ENCODE results near the gene SLC10A4. TPM values are rescaled to one million over a fixed set of nuclear protein-coding genes. Genes with fewer than 3 reads are reported as not detected.

Gene SLC10A4
- total RNA-seq, 2 donors from 2014 or later = not detected

DNA sequence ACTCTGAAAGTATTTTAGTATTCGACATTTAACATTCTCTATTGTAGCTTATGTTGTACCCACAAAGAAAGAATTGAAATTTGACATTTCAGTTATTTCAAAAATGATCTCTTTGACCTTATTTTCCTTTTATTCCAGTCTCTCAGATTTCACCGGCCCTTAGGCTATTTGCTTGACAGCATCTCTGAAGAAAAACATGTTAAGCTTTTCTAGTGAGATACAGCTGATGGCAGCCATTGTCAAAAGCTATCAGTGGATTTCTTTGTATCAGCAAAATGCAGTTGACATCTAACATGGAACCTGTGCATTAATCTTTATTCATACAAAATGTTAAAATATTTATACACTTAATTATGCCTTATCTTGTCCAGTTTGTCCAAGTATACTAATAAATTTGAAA lies 23.6 kb downstream of the SLC10A4 start:
- Histone ChIP-seq H3K27me3 (no peaks in the 10 kb centered on the region), H3K4me3 (no peak overlapping the region), H3K27ac (no peak overlapping the region), H3K9me3 (no peaks in the 10 kb centered on the region), H3K36me3 (peaks cover 41% of the 10 kb centered on the region), H3K4me1 (no peaks in the 10 kb centered on the region)
- TF ChIP-seq, protein P1, sequence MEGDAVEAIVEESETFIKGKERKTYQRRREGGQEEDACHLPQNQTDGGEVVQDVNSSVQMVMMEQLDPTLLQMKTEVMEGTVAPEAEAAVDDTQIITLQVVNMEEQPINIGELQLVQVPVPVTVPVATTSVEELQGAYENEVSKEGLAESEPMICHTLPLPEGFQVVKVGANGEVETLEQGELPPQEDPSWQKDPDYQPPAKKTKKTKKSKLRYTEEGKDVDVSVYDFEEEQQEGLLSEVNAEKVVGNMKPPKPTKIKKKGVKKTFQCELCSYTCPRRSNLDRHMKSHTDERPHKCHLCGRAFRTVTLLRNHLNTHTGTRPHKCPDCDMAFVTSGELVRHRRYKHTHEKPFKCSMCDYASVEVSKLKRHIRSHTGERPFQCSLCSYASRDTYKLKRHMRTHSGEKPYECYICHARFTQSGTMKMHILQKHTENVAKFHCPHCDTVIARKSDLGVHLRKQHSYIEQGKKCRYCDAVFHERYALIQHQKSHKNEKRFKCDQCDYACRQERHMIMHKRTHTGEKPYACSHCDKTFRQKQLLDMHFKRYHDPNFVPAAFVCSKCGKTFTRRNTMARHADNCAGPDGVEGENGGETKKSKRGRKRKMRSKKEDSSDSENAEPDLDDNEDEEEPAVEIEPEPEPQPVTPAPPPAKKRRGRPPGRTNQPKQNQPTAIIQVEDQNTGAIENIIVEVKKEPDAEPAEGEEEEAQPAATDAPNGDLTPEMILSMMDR (IDR thresholded peaks at IDR 0.05) = no peak
- DNase-seq (ENCODE audit: low spot score) = no peak

DNA sequence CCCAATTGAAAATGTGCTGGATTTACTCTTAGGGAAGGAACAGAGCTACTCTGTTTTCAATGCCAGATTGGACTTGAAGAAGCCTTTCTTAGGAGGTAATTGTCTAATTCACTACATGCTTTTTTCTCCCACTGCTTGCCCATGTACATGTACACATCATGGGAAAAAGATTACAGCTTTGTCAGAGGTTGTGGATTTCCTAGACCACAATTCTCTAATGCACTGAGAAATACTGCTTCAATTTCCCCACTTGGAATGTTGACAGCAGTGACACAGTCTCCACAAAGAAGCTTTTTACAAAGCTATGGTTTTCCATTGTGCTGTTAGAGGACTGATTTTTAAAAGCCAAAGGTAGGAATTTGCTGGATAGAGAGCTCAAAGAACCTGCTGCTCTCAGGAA lies 26.4 kb downstream of the SLC10A4 start:
- Histone ChIP-seq H3K36me3 (peaks cover 65% of the 10 kb centered on the region), H3K9me3 (no peaks in the 10 kb centered on the region)
- TF ChIP-seq, protein P1 (IDR thresholded peaks at IDR 0.05) = no peak

DNA sequence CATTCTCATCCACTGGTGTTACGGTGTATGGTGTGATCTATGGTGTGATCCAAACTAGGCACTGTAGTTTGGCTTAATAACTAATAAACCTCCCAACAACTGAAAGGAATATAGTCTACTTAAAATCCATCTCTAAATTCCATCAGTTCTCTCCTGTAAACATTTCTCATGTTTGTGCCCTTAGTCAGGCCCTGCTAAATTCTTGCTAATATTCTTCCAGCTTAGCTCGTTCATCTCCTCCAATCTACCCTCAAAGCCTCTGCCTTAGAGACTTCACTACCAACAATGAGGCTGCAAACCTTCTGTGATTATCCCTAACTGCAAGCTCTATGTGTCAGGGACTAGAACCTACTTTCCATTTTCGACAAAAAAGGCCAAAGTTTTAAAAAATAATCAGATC lies 35.0 kb downstream of the SLC10A4 start:
- no peaks in the 10 kb centered on the region for H3K4me1 ChIP-seq
- peaks cover 66% of the 10 kb centered on the region for H3K36me3 ChIP-seq
- no peak for DNase-seq (ENCODE audit: low spot score)
- no peaks in the 10 kb centered on the region for H3K9me3 ChIP-seq
- no peak overlapping the region for H3K27ac ChIP-seq
- H3K4me3 ChIP-seq = no peak overlapping the region
- TF ChIP-seq, protein P1 (IDR thresholded peaks at IDR 0.05) = no peak
- H3K27me3 ChIP-seq = no peaks in the 10 kb centered on the region

More for the DNA sequence above, 26.4 kb downstream of the SLC10A4 start:
- Histone ChIP-seq H3K27me3 (no peaks in the 10 kb centered on the region), H3K4me1 (no peaks in the 10 kb centered on the region), H3K27ac (no peak overlapping the region), H3K4me3 (no peak overlapping the region)
- no peak for DNase-seq (ENCODE audit: low spot score)

DNA sequence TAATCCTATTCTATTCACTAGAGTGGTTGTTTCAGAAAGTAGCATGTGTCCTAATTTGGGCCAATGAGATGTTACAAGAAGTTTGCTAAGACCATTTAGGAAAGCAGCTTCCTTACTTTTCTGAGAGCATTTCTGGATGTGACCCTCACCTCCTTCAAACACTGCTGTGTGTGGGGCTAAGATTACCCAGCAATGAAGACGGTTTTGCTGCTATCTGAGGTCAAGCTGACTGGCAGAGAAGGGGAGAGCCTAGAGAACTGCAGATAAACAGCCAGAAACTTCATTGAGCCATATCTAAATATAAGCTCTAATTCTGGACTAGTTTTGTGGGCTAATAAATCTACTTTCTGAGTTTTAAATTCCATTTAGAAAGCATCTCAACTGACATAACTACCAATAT lies 43.3 kb downstream of the SLC10A4 start:
- Histone ChIP-seq H3K4me1 (no peaks in the 10 kb centered on the region), H3K9me3 (no peaks in the 10 kb centered on the region), H3K4me3 (no peak overlapping the region), H3K27me3 (no peaks in the 10 kb centered on the region), H3K36me3 (peaks cover 85% of the 10 kb centered on the region), H3K27ac (no peak overlapping the region)
- TF ChIP-seq, protein P1 (IDR thresholded peaks at IDR 0.05) = no peak
- DNase-seq (ENCODE audit: low spot score) = no peak

- H3K4me3 ChIP-seq = no peak overlapping the region
- TF ChIP-seq, protein P1 (IDR thresholded peaks at IDR 0.05) = no peak
- no peak for DNase-seq (ENCODE audit: low spot score)
- no peaks in the 10 kb centered on the region for H3K27me3 ChIP-seq
- H3K36me3 ChIP-seq = peaks cover 64% of the 10 kb centered on the region
- no peaks in the 10 kb centered on the region for H3K9me3 ChIP-seq
- H3K27ac ChIP-seq = no peak overlapping the region
- H3K4me1 ChIP-seq = no peaks in the 10 kb centered on the region
Observed at GRCh38 chr4:48538358-48538757, 55.2 kb downstream of the SLC10A4 start.

Other genes with a start within 250 kb of the SLC10A4 start
- gene TEC, start 213.5 kb upstream of the SLC10A4 start, total RNA-seq = 1 to 10 TPM; 1.1 to 1.3 TPM
- 100 to 1,000 TPM in 1 of 2 donors, 10 to 100 TPM in 1; 82.1 to 199 TPM for gene SLAIN2, start 141.8 kb upstream of the SLC10A4 start, total RNA-seq
- not detected for gene ZAR1, start 6.9 kb downstream of the SLC10A4 start, total RNA-seq